Measurements from ENCODE around the gene MAST2.

- TF ChIP-seq CTCF (IDR thresholded peaks at IDR 0.05; ENCODE audit: low read length) (no peak), EZH2phosphoT487 (IDR thresholded peaks at IDR 0.05; ENCODE audit: low read length) (no peak)
Measured at GRCh38 chr1:45989249-45989648, 185.8 kb downstream of the MAST2 start.
